HG03196 (cell line): ENCODE data around the gene SLC13A3.

Source experiments
- ATAC-seq: cut with Tn5 transposase; IDR thresholded peaks from one replicate; pipeline ENCODE4 v1.9.1; 2021; ENCODE audit not compliant: unreplicated experiment

Gene SLC13A3

GRCh38 chr20:46657137-46657536, 5.9 kb upstream of the SLC13A3 start:
- ATAC-seq = no peak

- no peak for ATAC-seq
Observed at GRCh38 chr20:46652699-46653098, 1.4 kb upstream of the SLC13A3 start.

DNA sequence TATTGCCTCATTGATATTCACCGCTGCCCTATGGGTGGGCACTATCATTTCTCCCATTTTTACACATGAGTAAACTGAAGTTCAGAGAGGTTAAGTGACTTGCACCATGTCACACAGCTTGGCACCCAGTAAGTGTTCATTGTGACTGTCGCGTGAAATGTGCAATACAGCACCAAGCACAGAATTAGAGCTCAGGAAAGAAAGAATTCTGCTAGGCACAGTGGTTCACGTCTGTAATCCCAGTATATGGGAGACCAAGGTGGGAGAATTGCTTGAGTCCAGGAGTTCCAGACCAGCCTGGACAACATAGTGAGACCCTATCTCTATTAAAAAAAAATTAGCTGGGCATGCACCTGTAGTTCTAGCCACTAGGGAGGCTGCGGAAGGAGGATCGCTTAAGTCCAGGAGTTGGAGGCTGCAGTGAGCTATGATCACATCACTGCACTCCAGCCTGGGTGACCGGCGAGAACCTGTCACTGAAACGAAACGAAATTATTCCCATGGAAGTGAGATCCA, 626 bp downstream of the SLC13A3 start:
- no peak for ATAC-seq

- ATAC-seq = no peak
Observed at GRCh38 chr20:46649965-46650542, 1.2 kb downstream of the SLC13A3 start.

- ATAC-seq = no peak
Observed at GRCh38 chr20:46649650-46649949, 1.7 kb downstream of the SLC13A3 start.

- ATAC-seq = no peak
Observed at GRCh38 chr20:46648903-46649649, 2.2 kb downstream of the SLC13A3 start.

DNA sequence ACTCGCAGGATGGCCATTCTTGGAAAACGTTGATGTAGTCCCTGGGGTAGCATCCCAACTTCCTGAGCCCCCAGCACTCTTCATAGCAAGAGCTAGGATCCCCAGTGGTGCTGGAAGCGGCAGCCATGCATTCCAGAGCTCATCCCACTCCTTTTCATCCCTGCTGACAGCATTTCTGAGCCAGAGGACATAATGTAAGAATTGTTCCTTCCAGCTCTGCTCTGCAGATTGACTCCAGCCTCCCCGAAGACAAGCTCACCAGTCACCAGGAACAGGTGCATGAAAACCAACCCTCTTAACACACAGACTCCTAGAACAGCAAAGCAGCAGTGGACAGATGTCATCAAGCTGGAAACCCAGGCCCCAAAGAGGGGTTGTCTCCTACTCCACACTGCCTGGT, 3.8 kb downstream of the SLC13A3 start:
- ATAC-seq = no peak

DNA sequence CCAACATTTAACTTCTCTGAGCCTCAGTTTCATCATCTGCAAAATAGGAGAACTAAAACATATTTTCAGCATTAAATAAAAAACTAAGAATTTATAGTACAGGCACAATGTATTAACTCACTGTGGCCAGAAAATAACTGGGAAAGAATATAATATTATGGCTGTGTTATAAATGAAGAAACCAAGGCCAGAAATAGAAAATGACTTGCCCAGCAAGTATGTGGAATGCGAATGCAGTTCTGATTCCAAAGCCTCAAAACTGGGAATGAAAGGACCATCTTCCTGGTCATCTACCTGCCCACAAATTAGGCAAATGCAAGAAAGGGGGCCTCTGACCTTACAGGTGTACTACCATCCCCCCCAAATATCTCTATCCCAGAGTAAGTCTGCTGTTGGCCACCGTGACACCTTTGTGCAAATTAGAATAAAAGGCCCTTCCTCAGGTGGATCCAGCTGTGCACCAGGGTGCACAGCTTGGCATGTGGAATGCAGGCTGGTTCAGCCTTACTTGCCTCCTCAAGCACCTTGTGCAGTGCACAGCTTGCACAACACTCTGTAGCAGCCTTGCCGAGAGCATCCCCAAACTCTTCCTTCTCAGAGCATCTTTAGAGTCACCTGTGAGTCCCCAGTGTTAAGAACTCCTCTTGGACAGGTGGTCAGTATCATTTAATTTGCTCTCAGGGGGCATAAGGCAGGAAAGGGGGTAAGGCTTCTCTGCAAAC, 4.4 kb downstream of the SLC13A3 start:
- no peak for ATAC-seq

GRCh38 chr20:46646122-46646521, 5.1 kb downstream of the SLC13A3 start:
- no peak for ATAC-seq

- no peak for ATAC-seq
Observed at GRCh38 chr20:46644733-46645132, 6.5 kb downstream of the SLC13A3 start.

- no peak for ATAC-seq
Observed at GRCh38 chr20:46644160-46644559, 7.1 kb downstream of the SLC13A3 start.

DNA sequence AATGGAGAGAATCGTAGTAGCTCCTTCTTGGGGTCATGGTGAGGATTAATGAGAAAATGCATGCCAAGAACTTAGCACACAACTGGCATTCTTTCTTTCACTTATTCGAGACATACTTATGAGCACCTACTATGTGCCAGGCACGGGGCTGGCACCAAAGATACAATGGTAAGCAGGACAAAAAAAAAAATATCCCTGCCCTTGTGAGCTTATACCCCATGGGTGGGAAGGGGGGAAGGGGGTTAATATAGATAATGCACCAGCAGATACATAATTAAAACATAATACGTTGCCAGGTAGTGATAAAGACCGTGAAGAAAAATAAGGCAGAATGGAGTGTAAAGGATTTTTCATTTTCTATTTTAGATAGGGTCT, 8.3 kb downstream of the SLC13A3 start:
- no peak for ATAC-seq

GRCh38 chr20:46642265-46642968, 8.8 kb downstream of the SLC13A3 start:
- no peak for ATAC-seq

DNA sequence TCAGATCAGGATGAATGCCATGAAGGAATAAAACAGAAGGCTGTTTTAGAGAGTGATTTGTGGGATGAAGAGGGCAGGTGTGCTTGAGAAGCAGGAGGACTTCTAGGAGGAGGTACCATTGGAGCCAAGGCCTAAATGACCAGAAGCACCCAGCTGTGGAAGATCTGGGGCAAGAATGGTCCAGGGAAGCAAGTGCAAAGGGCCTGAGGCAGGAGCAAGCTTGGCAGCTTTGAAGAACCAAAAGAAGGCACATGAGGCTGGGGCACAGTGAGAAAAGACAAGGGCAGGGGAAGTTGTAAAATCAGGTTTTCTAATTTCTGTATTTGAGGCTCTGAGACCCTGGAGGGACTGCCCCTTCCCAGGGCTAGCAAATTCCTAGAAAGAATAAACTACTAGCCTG, 9.8 kb downstream of the SLC13A3 start:
- no peak for ATAC-seq

GRCh38 chr20:46640536-46641311, 10.5 kb downstream of the SLC13A3 start:
- no peak for ATAC-seq

- no peak for ATAC-seq
Observed at GRCh38 chr20:46640044-46640443, 11.2 kb downstream of the SLC13A3 start.

GRCh38 chr20:46639587-46639986, 11.7 kb downstream of the SLC13A3 start:
- no peak for ATAC-seq

DNA sequence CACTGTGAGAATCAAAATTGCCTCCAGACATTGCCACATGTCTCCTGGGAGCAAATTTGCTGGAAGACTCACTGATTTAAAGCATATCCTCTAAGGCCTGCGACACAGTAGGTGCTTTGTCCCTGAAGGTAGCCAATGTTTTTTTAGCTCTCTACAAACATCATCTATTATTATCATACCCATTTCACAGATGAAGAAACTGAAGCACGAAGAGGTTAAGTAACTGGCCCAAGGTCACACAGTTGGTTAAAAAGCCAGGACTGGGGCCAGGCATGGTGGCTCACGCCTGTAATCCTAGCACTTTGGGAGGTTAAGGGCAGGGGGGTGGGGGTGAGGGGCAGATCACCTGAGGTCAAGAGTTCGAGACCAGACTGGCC, 12.4 kb downstream of the SLC13A3 start:
- ATAC-seq = no peak

- no peak for ATAC-seq
Observed at GRCh38 chr20:46638134-46638897, 12.9 kb downstream of the SLC13A3 start.

DNA sequence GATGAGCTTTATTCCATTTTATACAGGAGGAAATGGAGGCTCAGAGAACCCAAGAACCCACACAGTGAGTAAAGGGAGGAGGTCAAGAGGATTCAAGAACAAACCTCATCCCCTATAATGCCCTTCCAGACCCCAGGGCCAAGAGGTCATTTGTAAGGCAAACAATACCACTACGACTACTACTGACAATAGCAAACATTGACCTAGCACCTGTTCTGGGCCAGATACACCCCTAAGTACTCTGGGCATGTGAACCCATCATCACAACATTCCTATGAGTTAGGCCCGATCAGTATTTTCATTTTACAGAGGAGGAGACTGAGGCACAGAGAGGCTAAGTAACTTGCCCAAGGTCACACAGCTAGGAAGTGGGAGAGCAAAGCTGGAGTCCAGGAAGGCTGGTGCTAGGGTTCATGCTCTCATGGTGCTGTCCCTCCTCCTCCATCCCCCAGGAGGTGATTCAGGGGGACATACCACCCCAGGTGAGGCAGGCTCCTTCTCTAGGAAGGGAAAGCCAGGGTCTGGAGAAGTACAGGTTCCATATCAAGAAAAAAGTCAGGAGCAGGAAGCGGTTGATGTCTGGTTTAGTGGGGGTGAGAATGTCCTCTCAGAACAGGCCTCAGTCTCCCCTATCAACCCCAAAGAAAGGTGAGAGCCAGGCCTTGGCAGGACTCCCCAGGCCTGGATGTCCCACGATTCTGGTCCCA, 13.7 kb downstream of the SLC13A3 start:
- no peak for ATAC-seq
